ENCODE results near the gene PTGS1.
"Not testable (repeated sequence)": the region's sequence is repeated elsewhere in the genome, so short reads cannot be mapped to it uniquely, and the experiment has no call there.

PTGS1 gene

DNA sequence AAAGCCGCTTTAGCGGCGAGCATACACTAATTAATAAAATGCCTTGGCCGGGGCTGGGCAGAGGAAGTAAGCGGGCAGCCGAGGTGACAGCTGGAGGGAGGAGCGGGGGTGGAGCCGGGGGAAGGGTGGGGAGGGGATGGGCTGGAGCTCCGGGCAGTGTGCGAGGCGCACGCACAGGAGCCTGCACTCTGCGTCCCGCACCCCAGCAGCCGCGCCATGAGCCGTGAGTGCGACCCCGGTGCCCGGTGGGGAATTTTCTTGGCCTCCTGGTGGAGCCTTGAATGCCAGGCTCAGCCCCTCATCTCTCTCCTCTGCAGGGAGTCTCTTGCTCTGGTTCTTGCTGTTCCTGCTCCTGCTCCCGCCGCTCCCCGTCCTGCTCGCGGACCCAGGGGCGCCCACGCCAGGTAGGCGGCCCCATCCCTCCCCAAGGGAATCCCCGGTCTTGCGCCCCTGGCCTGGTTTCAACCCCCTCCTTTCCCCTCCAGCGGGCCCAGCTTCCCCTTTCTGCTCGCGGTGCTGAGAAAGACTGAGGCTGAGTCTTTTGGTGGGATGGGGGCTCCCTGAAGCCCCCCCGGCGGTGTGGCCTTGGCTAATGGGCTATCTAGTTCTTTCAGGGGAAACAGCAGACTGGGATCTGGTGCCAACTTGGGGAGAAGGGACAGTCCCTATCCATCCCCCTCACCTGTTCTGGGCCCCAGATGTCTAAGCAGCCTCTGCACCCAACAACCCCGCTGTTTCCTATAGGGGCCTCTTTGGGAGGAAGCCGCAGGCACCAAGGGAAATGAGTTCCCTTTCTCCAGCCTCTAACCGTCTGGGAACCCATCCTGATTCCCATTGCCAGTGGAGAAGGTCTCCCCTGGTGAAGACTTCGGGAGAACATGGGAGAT lies at the start of gene PTGS1:
Gene PTGS1 (plus strand): TSS at position 156 of the 887 bp plus-strand sequence. CDS start 61 bp downstream, at position 217.
- Histone ChIP-seq H3K4me1 (ENCODE audit: control insufficient read depth, insufficient read depth, low read length) (peaks cover 24% of the 10 kb centered on the region), H3K36me3 (ENCODE audit: control insufficient read depth, insufficient read depth, low read length) (no peaks in the 10 kb centered on the region), H3K27me3 (ENCODE audit: control insufficient read depth, insufficient read depth, low read length) (peaks cover 7% of the 10 kb centered on the region), H3K4me3 (ENCODE audit: low read length) (peak within 1 kb of the TSS; percentile 32), H3K9ac (ENCODE audit: low read length) (peak within 1 kb of the TSS; percentile 48), H3K9me3 (ENCODE audit: control insufficient read depth, low read length) (no peaks in the 10 kb centered on the region)

DNA sequence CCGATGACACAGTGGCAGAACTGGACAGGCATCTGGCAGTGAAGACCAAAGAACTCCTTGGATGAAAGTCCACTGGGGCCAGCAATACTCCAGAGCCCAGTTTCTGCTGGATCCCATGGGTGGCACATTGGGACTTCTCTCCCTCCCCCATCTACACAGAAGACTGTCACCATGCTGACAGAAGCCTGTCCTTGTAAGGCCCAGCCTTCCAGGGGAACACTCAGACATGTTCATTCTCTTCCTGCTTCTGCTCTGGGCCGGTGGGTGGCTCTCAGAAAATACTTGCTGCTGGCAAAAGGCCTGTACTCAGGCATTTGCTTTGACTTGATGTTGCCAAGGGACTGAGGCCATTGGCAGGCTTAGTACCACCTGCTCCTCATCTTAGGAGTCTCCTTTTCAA lies 48.3 kb upstream of the PTGS1 start:
- no peak overlapping the region for H3K4me3 ChIP-seq (ENCODE audit: low read length)
- H3K9me3 ChIP-seq (ENCODE audit: control insufficient read depth, low read length): no peaks in the 10 kb centered on the region
- no peaks in the 10 kb centered on the region for H3K27me3 ChIP-seq (ENCODE audit: control insufficient read depth, insufficient read depth, low read length)
- no peak overlapping the region for H3K9ac ChIP-seq (ENCODE audit: low read length)
- H3K36me3 ChIP-seq (ENCODE audit: control insufficient read depth, insufficient read depth, low read length): no peaks in the 10 kb centered on the region
- no peaks in the 10 kb centered on the region for H3K4me1 ChIP-seq (ENCODE audit: control insufficient read depth, insufficient read depth, low read length)

DNA sequence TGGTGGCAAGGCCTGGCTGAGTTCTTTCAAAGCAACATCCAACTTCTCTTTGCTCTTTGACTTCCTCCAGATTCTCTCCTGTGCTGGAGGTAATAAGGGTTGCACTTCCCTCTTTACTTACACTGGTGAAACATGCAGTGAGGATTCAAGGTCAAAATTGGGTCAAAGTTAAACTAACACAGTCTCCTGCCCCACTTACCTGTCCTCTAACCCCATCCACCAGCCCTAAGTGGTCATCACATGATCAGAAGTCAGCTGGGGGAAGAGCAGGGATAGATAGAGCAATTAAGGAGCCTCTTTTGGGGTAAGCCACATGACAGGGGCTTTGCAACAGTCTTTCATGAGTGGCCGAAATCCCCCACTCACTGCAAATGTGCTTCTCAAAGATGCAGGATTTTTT lies 46.2 kb upstream of the PTGS1 start:
- H3K9me3 ChIP-seq (ENCODE audit: control insufficient read depth, low read length); H3K36me3 ChIP-seq (ENCODE audit: control insufficient read depth, insufficient read depth, low read length); H3K4me1 ChIP-seq (ENCODE audit: control insufficient read depth, insufficient read depth, low read length); H3K27me3 ChIP-seq (ENCODE audit: control insufficient read depth, insufficient read depth, low read length); H3K4me3 ChIP-seq (ENCODE audit: low read length); H3K9ac ChIP-seq (ENCODE audit: low read length): not testable (repeated sequence)

DNA sequence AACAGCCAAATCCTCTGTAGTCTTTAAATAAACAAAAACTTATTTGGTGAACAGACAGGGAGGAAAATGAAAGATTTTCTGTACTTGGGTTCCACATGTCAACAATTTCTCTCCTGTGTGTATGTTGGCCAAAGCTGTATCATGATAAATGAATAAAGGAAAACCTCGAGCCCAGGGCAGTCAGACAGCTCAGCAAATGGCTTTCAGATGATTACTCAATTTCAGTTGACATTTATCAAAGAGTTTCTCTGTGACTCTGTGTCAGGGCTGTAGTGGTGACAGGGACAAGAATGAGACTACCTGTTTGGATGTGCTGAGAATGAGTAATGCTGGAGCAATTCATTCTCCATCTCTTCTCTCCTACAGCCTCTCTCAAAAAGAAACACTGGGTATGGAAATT lies 45.7 kb upstream of the PTGS1 start:
- H3K27me3 ChIP-seq (ENCODE audit: control insufficient read depth, insufficient read depth, low read length): no peaks in the 10 kb centered on the region
- H3K9me3 ChIP-seq (ENCODE audit: control insufficient read depth, low read length): no peaks in the 10 kb centered on the region
- H3K9ac ChIP-seq (ENCODE audit: low read length): no peak overlapping the region
- peaks cover 5% of the 10 kb centered on the region for H3K36me3 ChIP-seq (ENCODE audit: control insufficient read depth, insufficient read depth, low read length)
- H3K4me1 ChIP-seq (ENCODE audit: control insufficient read depth, insufficient read depth, low read length): no peaks in the 10 kb centered on the region
- H3K4me3 ChIP-seq (ENCODE audit: low read length): no peak overlapping the region

DNA sequence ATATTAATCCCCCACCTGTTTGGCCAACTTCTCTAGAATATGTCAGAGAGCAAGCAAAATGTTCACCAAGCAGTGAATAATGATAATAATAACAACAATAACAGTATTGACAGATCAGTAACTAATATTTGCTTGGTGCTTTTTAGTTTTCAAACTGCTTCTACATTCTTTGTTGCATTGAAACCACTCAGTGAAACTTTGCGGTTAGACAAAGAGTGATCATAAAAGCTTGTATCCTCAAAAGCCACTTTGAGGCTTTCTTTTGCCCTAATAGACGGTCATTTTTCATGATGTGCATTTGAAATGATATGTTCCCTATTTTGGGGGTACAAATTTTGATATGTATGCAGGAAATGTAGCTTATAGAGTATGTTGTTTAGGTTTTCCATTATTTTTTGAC lies 43.6 kb upstream of the PTGS1 start:
- no peak overlapping the region for H3K4me3 ChIP-seq (ENCODE audit: low read length)
- H3K9ac ChIP-seq (ENCODE audit: low read length): no peak overlapping the region
- no peaks in the 10 kb centered on the region for H3K9me3 ChIP-seq (ENCODE audit: control insufficient read depth, low read length)
- H3K36me3 ChIP-seq (ENCODE audit: control insufficient read depth, insufficient read depth, low read length): peaks cover 5% of the 10 kb centered on the region
- H3K27me3 ChIP-seq (ENCODE audit: control insufficient read depth, insufficient read depth, low read length): no peaks in the 10 kb centered on the region
- H3K4me1 ChIP-seq (ENCODE audit: control insufficient read depth, insufficient read depth, low read length): no peaks in the 10 kb centered on the region

DNA sequence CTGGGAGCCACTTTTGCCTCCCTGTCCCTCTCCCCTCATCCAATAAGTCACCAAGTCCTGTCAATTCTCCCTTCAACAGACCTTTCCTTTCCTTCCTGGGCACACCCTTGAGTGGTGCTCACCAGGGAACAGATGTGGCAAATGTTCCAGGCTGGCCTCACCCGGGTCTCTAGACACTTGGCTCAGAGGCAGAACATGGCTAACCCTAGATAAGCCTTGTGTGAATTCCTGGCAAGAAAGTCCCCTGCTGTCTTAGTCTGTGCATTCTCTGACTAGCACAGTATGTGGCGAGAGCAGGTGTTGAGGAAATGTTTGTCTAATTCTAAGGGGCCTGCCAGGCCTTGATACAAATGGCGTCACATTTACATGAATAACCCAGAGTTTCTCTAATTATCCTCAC lies 41.2 kb upstream of the PTGS1 start:
- Histone ChIP-seq H3K27me3 (ENCODE audit: control insufficient read depth, insufficient read depth, low read length) (no peaks in the 10 kb centered on the region), H3K4me3 (ENCODE audit: low read length) (no peak overlapping the region), H3K9me3 (ENCODE audit: control insufficient read depth, low read length) (no peaks in the 10 kb centered on the region), H3K4me1 (ENCODE audit: control insufficient read depth, insufficient read depth, low read length) (no peaks in the 10 kb centered on the region), H3K9ac (ENCODE audit: low read length) (no peak overlapping the region), H3K36me3 (ENCODE audit: control insufficient read depth, insufficient read depth, low read length) (peaks cover 5% of the 10 kb centered on the region)

GRCh38 chr9:122330466-122330865 lies 40.4 kb upstream of the PTGS1 start:
- H3K27me3 ChIP-seq (ENCODE audit: control insufficient read depth, insufficient read depth, low read length); H3K4me1 ChIP-seq (ENCODE audit: control insufficient read depth, insufficient read depth, low read length); H3K36me3 ChIP-seq (ENCODE audit: control insufficient read depth, insufficient read depth, low read length); H3K9me3 ChIP-seq (ENCODE audit: control insufficient read depth, low read length); H3K4me3 ChIP-seq (ENCODE audit: low read length); H3K9ac ChIP-seq (ENCODE audit: low read length): not testable (repeated sequence)

- Histone ChIP-seq H3K4me1 (ENCODE audit: control insufficient read depth, insufficient read depth, low read length) (no peaks in the 10 kb centered on the region), H3K4me3 (ENCODE audit: low read length) (no peak overlapping the region)
These were observed 39.3 kb upstream of the PTGS1 start for GRCh38 chr9:122331523-122331927.

GRCh38 chr9:122332083-122332482 lies 38.7 kb upstream of the PTGS1 start:
- Histone ChIP-seq H3K9me3 (ENCODE audit: control insufficient read depth, low read length) (no peaks in the 10 kb centered on the region), H3K4me1 (ENCODE audit: control insufficient read depth, insufficient read depth, low read length) (no peaks in the 10 kb centered on the region), H3K4me3 (ENCODE audit: low read length) (no peak overlapping the region), H3K36me3 (ENCODE audit: control insufficient read depth, insufficient read depth, low read length) (peaks cover 5% of the 10 kb centered on the region), H3K27me3 (ENCODE audit: control insufficient read depth, insufficient read depth, low read length) (peaks cover 8% of the 10 kb centered on the region), H3K9ac (ENCODE audit: low read length) (no peak overlapping the region)

More at GRCh38 chr9:122331523-122331927, 39.3 kb upstream of the PTGS1 start:
- H3K9ac ChIP-seq (ENCODE audit: low read length): no peak overlapping the region
- no peaks in the 10 kb centered on the region for H3K9me3 ChIP-seq (ENCODE audit: control insufficient read depth, low read length)
- peaks cover 5% of the 10 kb centered on the region for H3K36me3 ChIP-seq (ENCODE audit: control insufficient read depth, insufficient read depth, low read length)
- peaks cover 2% of the 10 kb centered on the region for H3K27me3 ChIP-seq (ENCODE audit: control insufficient read depth, insufficient read depth, low read length)

GRCh38 chr9:122332644-122333043 lies 38.2 kb upstream of the PTGS1 start:
- Histone ChIP-seq H3K9ac (ENCODE audit: low read length) (no peak overlapping the region), H3K27me3 (ENCODE audit: control insufficient read depth, insufficient read depth, low read length) (peaks cover 13% of the 10 kb centered on the region), H3K4me1 (ENCODE audit: control insufficient read depth, insufficient read depth, low read length) (no peaks in the 10 kb centered on the region), H3K9me3 (ENCODE audit: control insufficient read depth, low read length) (no peaks in the 10 kb centered on the region), H3K4me3 (ENCODE audit: low read length) (no peak overlapping the region), H3K36me3 (ENCODE audit: control insufficient read depth, insufficient read depth, low read length) (peaks cover 5% of the 10 kb centered on the region)

DNA sequence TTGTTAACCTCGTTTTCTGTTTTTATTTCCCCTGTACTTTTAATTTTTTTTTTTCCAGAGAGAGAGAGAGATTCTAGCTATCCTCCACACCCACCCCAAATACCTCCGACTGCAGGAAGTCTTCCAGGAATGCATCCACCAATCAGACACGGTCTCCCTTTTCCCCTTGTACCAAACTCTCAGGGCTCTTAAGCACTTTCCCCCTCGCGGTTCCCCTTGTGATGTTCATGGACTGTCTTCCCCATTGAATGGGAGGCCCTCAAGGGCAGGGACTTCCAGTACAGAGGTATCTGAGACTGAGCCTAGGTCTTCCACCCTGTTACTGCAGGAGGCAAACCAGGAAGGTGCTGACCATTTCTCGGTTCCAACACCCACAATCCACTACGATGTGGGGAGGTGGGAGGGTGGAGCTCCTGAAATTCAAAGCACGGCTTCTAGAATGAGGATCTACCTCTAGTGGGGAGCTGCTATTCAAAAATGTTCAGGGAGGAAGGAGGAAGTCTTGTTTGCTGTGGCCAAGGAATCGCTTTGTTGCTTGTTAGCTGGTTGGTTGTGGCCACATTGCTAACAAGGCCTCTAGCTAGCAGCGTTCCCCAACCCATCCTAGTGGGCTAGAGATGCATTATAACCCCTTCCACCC lies 37.5 kb upstream of the PTGS1 start:
- no peak overlapping the region for H3K4me3 ChIP-seq (ENCODE audit: low read length)
- no peak overlapping the region for H3K9ac ChIP-seq (ENCODE audit: low read length)
- no peaks in the 10 kb centered on the region for H3K9me3 ChIP-seq (ENCODE audit: control insufficient read depth, low read length)
- H3K4me1 ChIP-seq (ENCODE audit: control insufficient read depth, insufficient read depth, low read length): no peaks in the 10 kb centered on the region
- peaks cover 5% of the 10 kb centered on the region for H3K36me3 ChIP-seq (ENCODE audit: control insufficient read depth, insufficient read depth, low read length)
- H3K27me3 ChIP-seq (ENCODE audit: control insufficient read depth, insufficient read depth, low read length): peaks cover 19% of the 10 kb centered on the region

- no peak overlapping the region for H3K4me3 ChIP-seq (ENCODE audit: low read length)
- no peaks in the 10 kb centered on the region for H3K36me3 ChIP-seq (ENCODE audit: control insufficient read depth, insufficient read depth, low read length)
- H3K9me3 ChIP-seq (ENCODE audit: control insufficient read depth, low read length): no peaks in the 10 kb centered on the region
- no peak overlapping the region for H3K9ac ChIP-seq (ENCODE audit: low read length)
- H3K27me3 ChIP-seq (ENCODE audit: control insufficient read depth, insufficient read depth, low read length): peaks cover 33% of the 10 kb centered on the region
- no peaks in the 10 kb centered on the region for H3K4me1 ChIP-seq (ENCODE audit: control insufficient read depth, insufficient read depth, low read length)
These were observed 35.9 kb upstream of the PTGS1 start for GRCh38 chr9:122334916-122335315.

All from mucosa of stomach (tissue), 1 donor.